Measurements from ENCODE around the gene CECR2.

Gene CECR2

GRCh38 chr22:17368144-17368543, 1.1 kb upstream of the CECR2 start:
- no peak for DNase-seq (ENCODE audit: low spot score)

DNA sequence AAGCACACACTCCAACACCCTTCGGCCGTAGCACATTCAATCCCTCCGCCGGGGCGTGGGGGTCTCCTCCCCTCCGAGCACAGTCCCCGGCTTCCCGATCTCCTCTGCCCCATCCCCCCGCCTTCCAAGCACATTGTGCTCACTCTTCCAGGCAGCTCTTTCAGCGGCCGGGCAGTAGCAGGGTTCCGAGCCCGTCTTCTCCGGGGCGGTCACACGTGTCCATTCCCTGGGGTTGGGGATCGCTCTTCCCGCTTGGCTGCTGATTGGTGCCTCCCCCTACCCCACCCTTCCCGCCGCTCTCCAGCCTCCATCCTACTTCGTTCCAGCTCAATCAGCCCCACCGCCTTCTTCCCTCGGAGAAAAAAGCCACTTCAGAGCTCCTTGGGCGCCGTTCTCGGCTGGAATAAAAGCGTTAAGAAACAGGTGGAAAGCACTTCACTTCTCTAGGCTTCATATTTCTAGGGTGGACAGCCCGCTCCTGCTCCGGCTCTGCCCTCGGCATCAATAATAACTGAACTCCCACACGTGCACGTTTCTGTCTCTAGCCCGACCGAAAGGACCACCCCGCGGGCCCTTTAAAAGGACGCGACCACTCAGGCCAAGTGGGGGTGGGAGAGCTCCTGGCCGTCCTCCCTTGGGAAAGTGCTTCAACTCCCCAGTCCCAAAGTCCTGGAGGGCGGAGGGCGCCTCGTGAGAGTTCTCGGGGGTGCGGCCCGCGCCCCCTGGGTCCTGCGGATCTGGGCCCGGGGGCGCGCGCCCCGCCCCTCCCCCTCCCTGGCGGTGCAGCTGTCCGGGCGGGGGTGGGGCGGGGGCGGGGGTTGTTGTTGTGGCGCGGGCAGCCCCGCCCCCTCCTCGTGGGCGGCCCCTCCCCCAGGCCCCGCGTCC, 464 bp upstream of the CECR2 start:
- no peak for DNase-seq (ENCODE audit: low spot score)

- no peak for DNase-seq (ENCODE audit: low spot score)
Observed at GRCh38 chr22:17370026-17370765, 936 bp downstream of the CECR2 start.

- DNase-seq (ENCODE audit: low spot score): no peak
Observed at GRCh38 chr22:17370766-17371432, 1.6 kb downstream of the CECR2 start.

- no peak for DNase-seq (ENCODE audit: low spot score)
Observed at GRCh38 chr22:17371448-17371847, 2.2 kb downstream of the CECR2 start.

- DNase-seq (ENCODE audit: low spot score): no peak
Observed at GRCh38 chr22:17373855-17374254, 4.6 kb downstream of the CECR2 start.

- DNase-seq (ENCODE audit: low spot score): no peak
Observed at GRCh38 chr22:17375914-17376614, 6.8 kb downstream of the CECR2 start.

DNA sequence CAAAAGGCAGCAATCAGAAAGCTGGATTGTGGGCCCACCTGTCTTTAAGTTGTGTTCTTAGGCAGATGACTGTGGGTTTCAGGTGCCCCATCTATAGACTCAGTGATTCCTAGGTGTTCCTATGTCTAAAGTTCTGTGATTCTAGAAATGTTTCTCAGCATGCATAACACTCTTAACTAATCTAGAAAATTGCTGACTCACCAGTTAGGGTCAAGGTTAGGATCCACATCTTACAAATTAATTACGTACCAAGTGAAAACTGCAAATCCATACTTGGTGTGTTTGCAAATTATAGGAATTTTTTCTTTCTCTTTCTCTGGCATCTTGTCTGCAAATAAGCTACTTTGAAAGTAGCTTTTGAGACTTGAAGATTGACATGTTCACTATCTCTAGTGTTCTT, 7.7 kb downstream of the CECR2 start:
- no peak for DNase-seq (ENCODE audit: low spot score)

GRCh38 chr22:17379944-17380343, 10.7 kb downstream of the CECR2 start:
- DNase-seq (ENCODE audit: low spot score): no peak

DNA sequence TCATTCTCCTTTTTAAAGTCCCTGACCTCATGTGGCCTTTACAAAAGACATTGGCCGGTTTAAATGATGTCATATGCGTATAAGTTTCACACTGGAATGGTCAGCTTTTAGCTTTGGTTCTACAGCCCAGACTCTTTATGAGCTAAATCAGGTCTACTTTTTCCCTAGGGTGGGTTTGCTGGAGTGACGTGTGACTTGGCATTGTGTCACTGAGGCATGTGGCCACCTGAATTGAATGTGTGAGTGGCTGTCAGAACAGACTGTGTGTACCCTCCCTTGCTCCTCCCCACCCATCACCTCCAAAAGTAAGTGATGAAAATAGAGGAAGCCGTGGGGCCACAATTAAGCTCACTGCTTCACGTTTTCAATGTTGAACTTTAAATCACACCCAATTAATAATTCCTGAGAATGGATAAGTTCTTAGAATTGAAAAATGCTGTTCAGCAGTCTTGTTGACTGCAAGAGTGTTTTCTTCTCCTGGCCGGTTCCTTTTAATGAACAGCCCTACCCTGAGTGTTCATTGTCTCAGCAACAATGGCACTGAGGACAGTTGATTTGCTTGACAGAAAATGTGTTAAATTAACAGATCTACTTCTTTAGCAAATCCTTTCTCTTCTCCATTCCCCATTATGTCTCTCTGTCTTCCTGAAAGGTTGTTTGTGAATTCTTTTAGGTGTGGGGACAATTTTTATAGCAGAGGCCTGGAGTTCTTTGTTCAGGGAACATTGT, 11.3 kb downstream of the CECR2 start:
- no peak for DNase-seq (ENCODE audit: low spot score)

DNA sequence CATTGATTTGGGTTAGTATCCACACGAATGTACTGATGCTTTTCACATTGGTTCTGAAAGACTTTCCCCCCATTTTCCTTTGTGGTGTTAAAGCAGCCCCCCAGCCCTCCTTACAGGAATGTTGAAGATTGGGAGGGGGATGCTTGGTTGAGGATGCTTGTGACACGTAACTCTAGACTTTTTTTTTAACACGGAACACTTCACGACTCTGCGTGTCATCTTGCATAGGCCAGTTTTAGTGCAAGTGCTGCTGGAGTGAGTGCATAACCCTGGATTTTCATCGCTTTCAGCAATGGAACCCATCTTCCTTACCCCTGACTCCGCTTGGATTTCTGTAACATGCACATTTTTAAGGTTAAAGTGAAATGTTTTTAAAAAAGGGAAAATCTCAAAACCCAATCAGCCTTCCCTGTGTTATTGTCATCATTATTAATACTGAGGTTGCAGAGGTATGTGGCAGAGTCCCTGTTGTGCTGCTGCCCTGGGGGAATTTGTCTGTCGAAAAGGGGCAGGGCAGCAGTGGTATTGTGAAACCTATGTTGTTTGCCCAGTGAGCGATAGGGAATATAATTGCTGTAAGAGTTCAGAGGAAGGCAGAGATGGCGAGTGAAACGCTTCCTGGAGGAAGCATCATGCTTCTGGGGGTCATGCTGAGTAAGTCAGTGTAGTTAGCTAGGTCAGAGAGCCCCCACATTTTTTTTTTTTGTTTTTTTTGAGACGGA, 12.1 kb downstream of the CECR2 start:
- no peak for DNase-seq (ENCODE audit: low spot score)

- DNase-seq (ENCODE audit: low spot score): no peak
Observed at GRCh38 chr22:17384612-17385330, 15.5 kb downstream of the CECR2 start.

- DNase-seq (ENCODE audit: low spot score): no peak
Observed at GRCh38 chr22:17387356-17387755, 18.1 kb downstream of the CECR2 start.

GRCh38 chr22:17388235-17388634, 19.0 kb downstream of the CECR2 start:
- DNase-seq (ENCODE audit: low spot score): no peak

DNA sequence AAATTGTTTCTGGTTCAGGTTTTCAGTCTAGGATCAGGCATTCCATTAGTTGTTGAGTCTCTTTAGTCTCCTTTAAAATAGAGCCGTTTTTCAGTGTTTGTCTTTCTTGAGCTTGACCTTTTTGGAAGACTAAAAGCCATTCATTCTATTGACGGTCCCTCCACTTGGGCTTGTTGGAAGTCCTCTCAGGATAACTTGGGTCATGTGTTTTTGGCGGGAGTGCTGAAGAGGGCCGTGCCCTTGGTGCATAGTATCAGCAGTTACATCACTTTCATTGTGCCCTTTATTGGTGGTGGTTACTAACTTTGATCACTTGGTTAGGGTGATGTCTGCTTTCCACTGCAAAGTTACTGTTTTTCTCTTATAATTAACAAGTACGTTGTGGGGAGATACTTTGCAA, 20.8 kb downstream of the CECR2 start:
- no peak for DNase-seq (ENCODE audit: low spot score)

DNA sequence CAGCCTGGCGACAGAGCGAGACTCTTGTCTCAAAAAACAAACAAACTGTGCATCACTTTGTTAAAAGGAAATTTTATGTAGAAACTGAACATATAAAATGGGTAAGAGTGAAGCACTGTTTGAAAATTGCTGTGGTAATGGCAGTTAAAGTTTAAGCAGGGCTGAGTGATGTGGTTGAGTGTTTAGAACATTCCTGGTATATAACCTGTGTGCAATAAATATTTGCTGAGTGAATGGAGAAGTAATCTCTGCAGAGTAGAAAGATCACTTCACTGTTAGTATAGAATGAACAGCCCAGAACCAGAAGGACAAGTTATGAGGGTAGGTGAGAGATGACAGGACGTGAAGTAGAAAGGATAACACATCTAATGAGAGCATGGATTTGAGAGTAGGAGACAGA, 27.3 kb downstream of the CECR2 start:
- DNase-seq (ENCODE audit: low spot score): no peak

GRCh38 chr22:17397756-17398547, 28.7 kb downstream of the CECR2 start:
- DNase-seq (ENCODE audit: low spot score): no peak

- no peak for DNase-seq (ENCODE audit: low spot score)
Observed at GRCh38 chr22:17400305-17400704, 31.0 kb downstream of the CECR2 start.

DNA sequence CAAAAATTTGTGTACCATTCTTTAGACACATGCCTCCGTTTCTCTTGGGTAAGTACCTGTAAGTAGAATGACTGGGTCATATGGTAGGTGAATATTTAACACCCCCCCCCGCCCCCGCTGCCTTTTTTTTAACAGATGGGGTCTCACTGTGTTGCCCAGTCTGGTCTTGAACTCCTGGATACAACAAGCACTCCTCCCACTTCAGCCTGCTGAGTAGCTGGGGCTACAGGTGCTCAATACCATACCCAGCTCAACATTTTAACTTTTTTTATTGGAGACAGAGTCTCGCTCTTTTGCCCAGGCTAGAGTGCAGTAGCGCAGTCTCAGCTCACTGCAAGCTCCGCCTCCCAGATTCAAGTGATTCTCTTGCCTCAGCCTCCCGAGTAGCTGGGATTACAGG, 32.5 kb downstream of the CECR2 start:
- no peak for DNase-seq (ENCODE audit: low spot score)

Measured in hepatic stellate cell (primary cell).